Breast epithelium (tissue), 4 donors: Measurements from ENCODE around the gene NDUFB8. TPM values are rescaled to one million over a fixed set of nuclear protein-coding genes. Genes with fewer than 3 reads are reported as not detected.

ENCODE experiments used
- DNase-seq, 2 donors: peaks; one replicate each; pipeline ENCODE4 v3.0.0-alpha.2; 2019; ENCODE audit warnings: low spot score in 2 of 2
- H3K27ac ChIP-seq, 2 donors: fragments of 200-600 bp; sonication (generic) in 1 of 2; one replicate each; pipeline ENCODE4 v1.5.1; 2016 to 2019; ENCODE audit warnings: mild to moderate bottlenecking in 1 of 2
- H3K27me3 ChIP-seq, 2 donors: fragments of 200-600 bp; sonication (generic) in 1 of 2; one replicate each; pipeline versions ENCODE4 v1.5.1 to v1.6.0; 2017 to 2019; ENCODE audit warnings: control low read depth in 1 of 2, mild to moderate bottlenecking in 1 of 2
- H3K36me3 ChIP-seq: fragments of 200-600 bp; one replicate; pipeline ENCODE4 v1.5.1; 2019
- H3K4me1 ChIP-seq, 2 donors: fragments of 200-600 bp; sonication (generic); one replicate each; pipeline ENCODE4 v1.5.1; 2016 to 2019; ENCODE audit warnings: control low read depth in 1 of 2
- H3K4me3 ChIP-seq, 3 donors: fragments of 200-600 bp; sonication (generic); 1 replicate in 2 of 3; 2 replicates in 1 of 3; pipeline ENCODE4 v1.5.1; 2016 to 2019; ENCODE audit warnings: mild to moderate bottlenecking in 3 of 3, moderate library complexity in 2 of 3
- H3K9me3 ChIP-seq, 2 donors: fragments of 200-600 bp; sonication (generic) in 1 of 2; one replicate each; pipeline ENCODE4 v1.5.1; 2016 to 2019; ENCODE audit warnings: control low read depth in 1 of 2
- CTCF ChIP-seq, 3 donors: fragments of 450-650 bp; IDR thresholded peaks; one replicate each; pipeline ENCODE4 v1.5.1; 2016 to 2017; ENCODE audit warnings: antibody characterized with exemption in 3 of 3, mild to moderate bottlenecking in 3 of 3, moderate library complexity in 3 of 3
- POLR2A ChIP-seq: fragments of 450-650 bp; IDR thresholded peaks from one replicate; pipeline ENCODE4 v1.6.1; 2016; ENCODE audit warnings: antibody characterized with exemption, mild to moderate bottlenecking, moderate library complexity
- POLR2AphosphoS5 ChIP-seq, 3 donors: sonication (generic); formaldehyde crosslinking; IDR thresholded peaks; one replicate each; pipeline ENCODE4 v1.6.1; 2017; ENCODE audit warnings: antibody characterized with exemption in 3 of 3
- intact Hi-C: fragments of 100-400 bp; cut with DNase I; formaldehyde crosslinking; loops from one replicate; pipeline ENCODE4 v1.15.1; 2023; ENCODE audit warnings: low total_unique reads
- total RNA-seq, 3 donors: library from RNA; depleted of rRNA; stranded (reverse); fragments of >200 nt; gene quantifications; one replicate each; pipeline ENCODE4 v1.1.0, GENCODE V29; 2016

NDUFB8 gene
- total RNA-seq, 3 donors from 2014 or later, result 143 to 148 (median 144) TPM

GRCh38 chr10:100522945-100523344 is 6.7 kb downstream of the NDUFB8 start:
- H3K9me3 ChIP-seq, result no peaks in the 10 kb centered on the region
- TF ChIP-seq POLR2AphosphoS5 (IDR thresholded peaks at IDR 0.05) (no peak), POLR2A (no peak), CTCF (IDR thresholded peaks at IDR 0.05) (no peak)
- no peaks in the 10 kb centered on the region for H3K27me3 ChIP-seq
- no peak overlapping the region for H3K27ac ChIP-seq
- H3K36me3 ChIP-seq, result no peaks in the 10 kb centered on the region
- intact Hi-C loops, result no loop called here
- H3K4me3 ChIP-seq, result no peak overlapping the region
- DNase-seq, result no peak
- peaks cover 0 to 1% of the 10 kb centered on the region in 2 donors for H3K4me1 ChIP-seq

- TF ChIP-seq POLR2A (no peak), CTCF (IDR thresholded peaks at IDR 0.05) (no peak), POLR2AphosphoS5 (IDR thresholded peaks at IDR 0.05) (no peak)
- no peaks in the 10 kb centered on the region for H3K27me3 ChIP-seq
- intact Hi-C loops, result no loop called here
These were observed 7.4 kb downstream of the NDUFB8 start for GRCh38 chr10:100522107-100522801.

GRCh38 chr10:100520811-100521210 is 8.9 kb downstream of the NDUFB8 start:
- intact Hi-C loops, result no loop called here
- Histone ChIP-seq H3K27me3 (no peaks in the 10 kb centered on the region), H3K4me3 (no peak overlapping the region), H3K36me3 (no peaks in the 10 kb centered on the region), H3K27ac (no peak overlapping the region), H3K9me3 (no peaks in the 10 kb centered on the region), H3K4me1 (no peaks in the 10 kb centered on the region)
- TF ChIP-seq POLR2AphosphoS5 (IDR thresholded peaks at IDR 0.05), result no peak
- no peak for TF ChIP-seq CTCF (IDR thresholded peaks at IDR 0.05)
- TF ChIP-seq POLR2A, result no peak
- no peak for DNase-seq

More at GRCh38 chr10:100522107-100522801, 7.4 kb downstream of the NDUFB8 start:
- no peak overlapping the region for H3K27ac ChIP-seq
- no peaks in the 10 kb centered on the region for H3K4me1 ChIP-seq
- no peaks in the 10 kb centered on the region for H3K36me3 ChIP-seq
- H3K9me3 ChIP-seq, result no peaks in the 10 kb centered on the region
- H3K4me3 ChIP-seq, result no peak overlapping the region
- DNase-seq, result no peak

- no peak for DNase-seq
- intact Hi-C loops, result loop anchor here (10.0 kb wide), 1 partner anchor 905 kb away; no protein-coding TSS in a partner anchor
- H3K27ac ChIP-seq, result no peak within 1 kb of the TSS
These were observed 10.2 kb downstream of the NDUFB8 start, which contains the start of gene SEC31B for GRCh38 chr10:100519311-100520051. TSS of gene SEC31B (minus strand) at chr10:100519861. CDS start at chr10:100516952, 2,909 bp downstream.

More at GRCh38 chr10:100519311-100520051, 10.2 kb downstream of the NDUFB8 start, which contains the start of gene SEC31B:
- no peak for TF ChIP-seq POLR2AphosphoS5 (IDR thresholded peaks at IDR 0.05)
- TF ChIP-seq CTCF (IDR thresholded peaks at IDR 0.05), result no peak
- TF ChIP-seq POLR2A, result no peak
- Histone ChIP-seq H3K9me3 (no peaks in the 10 kb centered on the region), H3K4me1 (no peaks in the 10 kb centered on the region), H3K36me3 (no peaks in the 10 kb centered on the region), H3K4me3 (peak within 1 kb of the TSS; percentile 38 to 54 (median 40)), H3K27me3 (no peaks in the 10 kb centered on the region)
